NCI-H526 treated with DMSO at 0.1 percent for 48 hours (cell line): Measurements from ENCODE around the gene CST9L.

ENCODE experiments used
- DNase-seq: peaks from one replicate; lab custom pipeline; 2025; lab: John Stamatoyannopoulos, UW

CST9L gene, protein sequence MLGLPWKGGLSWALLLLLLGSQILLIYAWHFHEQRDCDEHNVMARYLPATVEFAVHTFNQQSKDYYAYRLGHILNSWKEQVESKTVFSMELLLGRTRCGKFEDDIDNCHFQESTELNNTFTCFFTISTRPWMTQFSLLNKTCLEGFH

DNA sequence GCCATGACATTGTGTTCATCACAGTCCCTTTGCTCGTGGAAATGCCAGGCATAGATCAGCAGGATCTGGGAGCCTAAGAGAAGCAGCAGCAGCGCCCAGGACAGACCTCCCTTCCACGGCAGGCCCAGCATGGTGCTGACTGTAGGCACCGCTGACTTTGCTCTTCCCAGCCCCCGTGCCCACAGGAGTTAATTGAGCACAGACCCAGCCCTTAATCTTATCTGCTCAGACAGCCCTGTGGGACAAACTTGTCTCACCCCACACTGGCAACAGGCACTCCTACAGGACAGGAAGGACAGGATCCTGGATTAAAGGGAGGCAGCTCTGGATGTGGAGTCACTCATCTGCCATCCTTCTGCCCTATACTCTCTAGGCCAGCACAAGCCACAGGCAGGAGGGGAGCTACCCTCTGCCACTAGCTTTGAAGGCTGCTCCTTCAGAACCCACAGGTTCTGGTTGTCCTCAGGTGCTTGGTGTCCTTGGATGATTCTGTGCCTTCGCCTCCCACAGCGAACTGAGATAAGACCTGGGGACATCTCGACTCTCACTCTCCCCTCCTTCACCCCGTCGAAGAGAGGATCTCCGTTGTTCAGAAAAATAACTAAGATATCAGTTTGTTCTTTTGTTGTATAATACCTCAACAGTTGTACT, at the start of gene CST9L:
TSS of gene CST9L (minus strand) at position 165 of the 651 bp plus-strand sequence. CDS start at position 131, 34 bp downstream.
- DNase-seq = no peak

DNA sequence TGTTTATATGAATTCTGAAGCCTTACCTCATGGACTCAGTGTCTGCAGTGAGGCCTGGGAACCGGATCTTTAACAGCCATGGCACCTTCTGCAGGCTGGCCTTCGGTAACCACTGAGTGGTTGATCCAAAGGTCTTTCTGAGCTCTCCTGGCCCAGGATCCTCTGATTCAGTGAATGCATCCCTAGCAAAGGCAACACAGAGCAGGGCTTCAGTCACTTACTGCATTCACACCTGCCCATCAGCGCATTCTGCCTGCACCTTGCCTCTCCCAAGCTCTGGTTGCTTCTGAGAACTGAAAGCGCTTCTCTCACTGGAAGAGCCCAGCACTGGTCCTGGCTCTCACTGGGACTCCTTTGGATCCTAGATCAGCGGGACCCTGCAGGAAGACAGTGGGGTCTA, 45.9 kb upstream of the CST9L start:
- DNase-seq = no peak

DNA sequence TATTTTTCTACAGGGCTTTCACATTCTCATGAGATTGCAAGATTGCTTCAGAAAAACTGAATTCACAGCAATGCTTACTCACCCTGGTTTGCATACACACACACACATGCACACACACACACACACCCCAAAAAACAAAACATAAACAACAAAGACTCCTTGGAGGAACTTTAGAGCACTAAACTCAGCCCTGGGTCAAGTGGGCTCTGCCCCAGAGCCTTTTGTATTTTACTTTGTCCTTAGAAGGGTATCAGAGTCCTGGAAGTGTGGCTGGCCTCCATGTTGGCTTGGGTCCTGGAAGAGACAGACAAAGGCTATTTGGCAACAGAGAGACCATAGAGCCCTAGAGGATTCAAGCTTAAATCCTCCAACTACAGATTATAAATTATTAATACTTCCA, 45.4 kb upstream of the CST9L start:
- no peak for DNase-seq

DNA sequence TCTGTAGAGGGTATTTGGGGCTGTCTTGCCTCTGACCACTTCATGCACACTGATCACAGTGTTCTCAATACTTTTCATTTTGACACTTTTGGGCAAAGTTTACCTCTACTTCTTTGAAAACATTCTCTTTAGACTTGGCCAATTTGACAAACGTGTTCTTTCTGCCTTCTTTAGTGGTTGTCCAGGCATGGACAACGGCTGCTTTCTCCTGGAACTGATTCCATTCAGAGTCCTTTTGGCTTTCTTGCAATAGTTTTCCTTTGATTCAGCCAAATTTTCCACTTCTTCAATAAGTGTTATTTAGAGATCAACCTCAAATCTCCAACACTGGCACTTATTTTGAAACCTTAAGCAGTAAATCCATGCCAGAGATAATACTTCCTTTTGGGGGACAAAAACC, 44.1 kb upstream of the CST9L start:
- no peak for DNase-seq

DNA sequence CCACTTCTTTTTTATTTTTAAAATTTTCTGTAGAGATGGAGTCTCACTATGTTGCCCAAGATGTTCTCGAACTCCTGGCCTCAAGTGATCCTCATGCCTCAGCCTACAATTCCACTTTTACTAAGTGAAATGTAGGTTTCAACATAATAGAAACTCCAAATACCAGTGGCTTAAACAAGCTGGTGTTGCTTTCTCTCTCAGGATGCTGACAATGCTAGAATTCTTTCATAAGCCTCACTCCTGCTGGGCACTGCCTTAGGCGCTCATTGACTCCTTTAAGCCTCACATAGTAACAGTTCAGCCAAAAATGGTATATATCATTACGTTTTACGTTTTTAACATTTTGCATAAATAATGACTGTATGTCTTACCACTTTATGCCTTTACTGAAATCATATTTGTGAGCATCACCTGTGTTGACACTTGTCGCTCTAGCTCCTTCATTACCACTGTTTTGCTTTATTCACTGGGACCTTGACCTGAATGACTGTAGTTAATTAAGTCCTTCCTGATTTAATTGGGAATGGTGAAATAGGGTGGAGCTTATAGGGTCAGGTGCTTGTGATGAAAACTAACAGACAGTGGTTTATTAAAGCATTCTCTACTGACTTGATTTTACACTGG, 41.3 kb upstream of the CST9L start:
- no peak for DNase-seq

DNA sequence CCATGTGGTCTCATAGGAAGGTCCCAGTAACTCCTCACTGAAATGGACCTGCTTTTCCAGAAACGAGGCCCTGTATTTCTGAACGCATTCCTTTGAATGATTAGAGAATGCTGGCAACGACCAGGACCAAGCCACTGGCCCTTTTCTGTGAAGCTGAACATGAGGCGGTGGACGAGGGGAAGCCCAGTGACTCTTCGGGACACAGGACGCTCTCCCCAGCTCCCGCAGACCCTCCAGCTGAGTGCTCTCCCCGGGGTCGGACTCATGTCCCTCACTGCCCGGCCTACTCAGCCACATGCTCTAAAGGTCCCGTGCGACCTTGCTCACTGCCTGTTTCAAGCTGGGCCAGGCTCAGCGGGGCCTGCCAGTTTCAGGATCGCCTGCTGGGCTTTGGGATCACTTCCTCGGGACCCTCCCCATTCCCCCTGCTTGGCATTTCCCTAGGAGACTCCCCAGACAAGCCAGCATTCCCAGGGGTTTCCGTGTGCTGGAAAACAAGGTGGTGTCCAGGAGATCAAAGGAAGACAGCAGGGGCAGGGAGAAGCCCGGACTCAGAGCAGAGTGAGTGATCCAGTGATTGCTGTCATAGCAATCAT, 40.1 kb upstream of the CST9L start:
- no peak for DNase-seq

DNA sequence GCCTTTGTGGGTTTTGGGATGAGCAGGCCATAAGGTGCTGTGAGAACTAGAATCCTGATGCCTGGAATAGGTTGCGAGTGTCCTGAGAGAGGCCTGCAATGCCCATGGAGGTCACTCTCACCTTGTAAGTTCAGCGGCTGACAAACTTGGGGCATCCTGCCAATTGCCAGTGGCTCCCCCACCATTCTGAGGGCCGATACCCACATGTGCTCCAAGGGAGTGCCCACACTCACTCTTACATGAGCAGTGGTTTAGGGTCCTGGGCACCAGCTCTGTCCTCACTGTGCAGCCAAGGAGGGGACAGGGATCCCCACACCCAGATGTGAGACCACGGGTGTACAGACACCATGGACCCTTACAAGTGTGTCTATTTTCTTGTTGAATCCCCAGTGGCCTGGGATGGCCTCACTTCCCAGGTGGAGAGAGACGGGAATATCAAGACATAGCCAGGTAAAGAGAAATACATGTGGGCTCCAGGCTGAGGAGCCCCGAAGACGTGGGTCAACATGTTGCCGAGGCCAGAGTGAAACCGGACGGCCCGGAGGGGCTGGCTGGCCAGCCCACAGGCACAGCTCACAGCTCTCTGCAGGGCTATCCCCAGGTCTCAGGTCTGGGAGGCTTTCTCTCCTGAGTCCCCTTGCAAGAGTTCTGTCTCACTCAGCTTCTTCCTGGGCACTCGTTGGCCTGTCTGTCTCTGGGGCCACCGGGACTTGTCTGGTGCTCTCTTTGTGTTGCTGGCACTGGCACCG, 39.4 kb upstream of the CST9L start:
- no peak for DNase-seq

DNA sequence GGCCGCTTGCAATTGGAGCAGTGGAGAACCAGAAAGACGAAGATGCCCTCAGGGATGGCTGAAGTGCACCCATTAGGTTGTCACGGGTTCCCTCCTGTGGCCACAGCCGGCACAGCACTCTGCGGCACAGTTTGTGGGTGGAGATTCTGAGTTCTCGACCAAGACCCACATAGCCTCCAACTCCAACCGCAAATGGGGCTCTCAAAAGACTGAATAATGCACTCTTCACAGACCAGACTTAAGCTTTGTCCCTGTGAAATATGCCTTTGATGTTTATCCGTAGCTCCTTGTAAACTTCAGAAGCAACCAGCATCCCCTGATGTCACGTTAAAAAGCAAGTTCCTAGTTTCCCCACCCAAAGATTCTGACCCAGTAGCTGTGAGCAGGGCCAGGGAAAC, 38.4 kb upstream of the CST9L start:
- peak; percentile 69 for DNase-seq

DNA sequence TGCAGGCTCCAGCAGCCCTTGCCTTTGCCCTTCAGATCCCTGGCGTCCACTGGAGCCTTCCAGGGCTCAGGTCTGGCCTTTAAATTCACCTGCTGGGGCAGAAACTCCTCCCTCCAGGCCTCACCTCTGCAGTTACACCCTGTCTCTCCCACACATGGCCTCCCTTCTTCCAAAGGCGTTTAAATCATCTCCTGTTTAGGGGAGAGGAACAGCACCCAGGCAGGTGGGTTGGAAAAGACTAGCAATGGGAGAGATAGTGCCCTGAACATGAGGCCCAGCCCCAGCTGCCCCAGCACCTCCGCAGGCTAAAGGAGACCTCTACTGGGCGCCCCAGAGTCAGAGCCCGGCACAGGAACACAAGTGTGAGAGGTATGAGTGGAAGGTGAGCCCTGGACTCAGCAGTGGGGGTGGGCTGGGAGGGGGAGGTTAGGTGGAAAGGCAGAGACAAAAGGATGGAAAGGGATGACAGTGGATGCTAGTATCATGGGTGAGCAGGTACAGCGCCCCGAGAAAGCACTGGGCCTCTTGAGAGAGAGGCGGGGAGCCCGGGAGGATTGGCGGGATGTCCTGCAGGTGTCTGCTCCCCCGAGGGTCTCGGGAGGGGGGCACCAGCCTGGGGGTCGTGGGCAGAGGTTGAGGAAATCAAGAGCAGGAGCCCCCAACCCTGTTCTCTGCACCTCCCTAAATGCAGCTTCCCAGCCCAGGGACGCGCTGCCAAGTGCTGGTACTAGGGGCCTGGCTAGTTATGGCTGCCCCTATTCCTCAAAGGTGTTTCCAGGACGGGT, 37.8 kb upstream of the CST9L start, which contains the start of gene CST9:
TSS of gene CST9 (minus strand) at position 51 of the 785 bp plus-strand sequence. CDS start 53 bp downstream, outside the sequence.
- DNase-seq = no peak

DNA sequence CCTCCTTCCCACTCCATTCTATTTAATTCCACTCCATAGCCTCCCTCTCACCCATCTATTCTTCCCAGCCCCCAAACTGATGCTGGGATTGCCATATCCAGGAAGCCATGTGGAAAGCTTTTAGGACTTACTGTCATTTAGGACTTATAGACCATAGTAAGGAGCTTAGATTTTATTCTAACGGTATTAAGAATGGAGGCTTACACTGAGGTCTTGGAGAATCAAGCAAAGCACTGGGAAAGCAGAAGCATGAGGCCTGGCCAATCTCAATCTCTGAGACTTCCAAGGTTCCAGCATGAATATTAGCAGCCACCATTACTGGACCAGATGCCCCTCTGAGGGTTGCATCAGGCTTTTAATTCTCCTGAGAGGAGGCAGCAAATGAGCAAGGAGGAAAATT, 36.0 kb upstream of the CST9L start:
- no peak for DNase-seq

DNA sequence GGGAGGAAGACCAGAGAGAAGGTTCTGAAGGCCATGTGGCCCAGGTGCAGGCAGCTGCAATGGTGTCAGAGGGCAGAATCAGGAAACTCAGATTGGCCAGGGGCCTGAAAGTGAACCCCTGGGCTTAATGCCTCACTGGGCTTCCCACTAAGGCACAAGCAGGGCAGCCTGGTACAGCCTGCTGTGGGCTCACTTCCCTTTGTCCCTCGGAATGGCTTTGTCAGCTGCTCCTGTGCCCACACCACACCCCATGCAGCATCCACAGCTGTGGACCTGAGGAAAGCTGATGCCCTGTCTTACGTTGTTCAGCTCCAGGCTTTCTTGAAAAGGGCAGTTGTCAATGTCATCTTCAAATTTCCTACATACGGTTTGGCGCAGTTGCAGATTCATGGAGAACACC, 35.0 kb upstream of the CST9L start:
- no peak for DNase-seq

DNA sequence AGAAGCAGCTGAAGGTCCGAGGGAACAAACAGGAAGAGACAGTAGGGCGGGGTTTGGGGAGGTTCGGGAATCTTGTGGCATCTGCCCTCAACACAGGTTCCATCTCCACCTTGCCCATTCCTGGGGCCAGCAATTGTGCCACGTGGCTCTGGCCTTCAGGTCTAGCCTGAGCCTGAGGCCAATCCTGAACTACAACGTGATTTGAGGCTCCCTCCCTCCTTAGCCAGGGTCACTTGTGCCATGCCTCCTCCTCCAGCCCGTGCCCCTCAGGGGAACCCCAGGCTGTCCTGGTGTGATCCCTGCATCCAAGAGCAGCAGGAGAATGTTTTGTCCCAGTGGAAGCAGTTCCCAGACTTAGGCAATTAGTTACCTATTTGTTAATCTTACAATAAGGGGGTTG, 34.4 kb upstream of the CST9L start:
- no peak for DNase-seq

DNA sequence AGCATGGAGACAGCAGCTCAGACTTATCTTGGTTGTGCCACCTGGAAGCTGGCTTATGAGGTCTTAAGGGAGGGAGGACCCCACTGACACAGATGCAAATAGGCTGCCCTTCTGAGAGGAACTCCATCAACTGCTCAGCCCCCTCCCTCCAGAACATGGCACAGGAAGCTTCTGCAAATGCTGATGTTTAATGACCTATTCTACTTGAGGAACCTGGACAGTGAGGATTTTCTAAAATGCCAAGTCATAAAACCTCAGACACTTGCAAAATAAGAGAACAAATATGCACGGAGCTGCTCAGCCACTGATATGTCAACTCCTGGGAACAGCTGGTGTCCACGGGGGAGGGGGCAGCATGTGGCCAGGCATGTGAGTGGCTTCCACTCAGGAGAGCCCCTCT, 34.0 kb upstream of the CST9L start:
- DNase-seq = no peak

DNA sequence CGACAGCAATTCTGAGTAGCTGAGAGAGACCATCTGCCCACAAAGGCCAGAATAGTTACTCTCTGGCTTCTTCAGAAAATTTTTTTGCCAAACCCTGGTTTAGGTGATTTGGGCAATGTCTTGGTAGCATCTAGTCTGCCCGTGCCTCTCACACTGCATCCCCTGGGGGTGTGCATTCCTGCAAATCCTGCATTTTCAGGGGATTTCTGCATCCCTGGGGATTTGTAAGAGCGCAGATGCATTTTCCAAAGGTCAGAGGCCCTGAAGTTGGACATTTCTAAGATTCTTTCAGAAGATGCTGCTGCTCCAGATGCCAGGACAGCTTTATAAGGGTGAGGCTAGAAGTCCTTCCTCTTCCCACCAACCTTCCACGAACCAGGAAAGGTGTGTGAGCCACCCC, 33.4 kb upstream of the CST9L start:
- DNase-seq = no peak

DNA sequence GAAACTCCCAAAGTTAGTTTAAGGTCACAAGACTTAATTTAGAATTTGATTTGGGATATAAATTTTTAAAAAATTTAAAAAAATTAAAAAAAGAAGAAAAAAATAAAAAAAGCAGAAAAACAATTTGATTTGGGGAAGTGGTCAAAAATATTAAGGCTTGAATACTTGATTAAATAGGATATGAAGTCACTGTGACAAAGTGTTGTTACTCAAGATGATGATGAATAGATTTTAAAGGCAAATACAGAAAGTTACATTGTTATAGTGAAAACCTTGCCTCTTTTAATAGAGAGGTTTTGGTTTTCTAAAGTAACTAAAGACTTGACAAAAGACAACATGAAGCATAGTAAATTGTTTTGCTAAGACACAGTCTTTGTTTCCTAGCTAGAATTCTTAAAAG, 30.2 kb upstream of the CST9L start:
- no peak for DNase-seq

DNA sequence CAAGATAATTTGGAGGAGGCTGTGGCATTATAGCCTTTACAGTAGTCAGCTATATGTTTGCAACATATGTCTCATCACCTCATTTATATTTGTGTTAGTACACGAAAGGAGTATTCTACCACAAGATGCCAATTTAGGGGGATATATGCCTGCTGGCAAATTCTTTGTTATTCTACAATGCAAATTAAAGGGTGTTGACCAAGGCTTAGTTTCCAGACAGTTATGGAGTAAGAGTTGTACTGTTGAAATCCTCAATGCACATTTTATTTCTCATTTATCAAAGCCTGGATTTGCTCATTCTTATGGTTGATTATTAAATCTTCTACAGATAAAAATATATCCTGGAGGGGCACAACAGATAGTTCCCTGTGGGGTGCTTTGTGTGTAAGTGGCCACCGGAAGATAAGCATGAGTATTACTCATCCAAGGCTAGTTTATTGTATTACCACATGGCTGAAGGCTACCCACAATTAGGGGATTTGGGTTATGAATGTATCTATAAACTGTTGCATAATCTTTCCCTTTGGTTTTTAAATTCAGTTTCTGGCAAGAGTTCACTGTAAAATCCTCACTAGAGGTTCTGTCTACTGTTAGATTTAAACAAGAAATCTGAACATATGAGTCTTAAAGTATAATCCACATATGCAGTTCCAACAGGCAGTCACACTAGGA, 28.4 kb upstream of the CST9L start:
- DNase-seq = no peak

DNA sequence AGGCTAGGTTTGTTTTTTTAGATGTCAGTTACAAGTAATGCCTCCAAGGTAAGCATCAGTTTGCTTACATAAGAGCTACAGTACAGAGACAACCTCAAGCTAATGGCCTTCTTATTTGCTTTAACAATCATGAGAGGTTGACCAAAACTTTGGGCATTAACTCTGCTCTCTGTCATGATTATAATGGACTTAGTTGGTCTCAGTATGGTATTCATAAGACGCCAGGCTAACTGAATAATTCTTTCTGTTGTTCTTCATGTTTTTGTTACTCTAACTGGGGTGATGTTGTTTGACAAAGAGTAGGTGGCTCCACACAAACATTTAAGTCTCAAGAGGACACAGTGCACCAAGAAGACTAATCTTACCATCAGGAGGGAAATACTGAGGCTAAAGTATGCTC, 27.7 kb upstream of the CST9L start:
- DNase-seq = no peak

DNA sequence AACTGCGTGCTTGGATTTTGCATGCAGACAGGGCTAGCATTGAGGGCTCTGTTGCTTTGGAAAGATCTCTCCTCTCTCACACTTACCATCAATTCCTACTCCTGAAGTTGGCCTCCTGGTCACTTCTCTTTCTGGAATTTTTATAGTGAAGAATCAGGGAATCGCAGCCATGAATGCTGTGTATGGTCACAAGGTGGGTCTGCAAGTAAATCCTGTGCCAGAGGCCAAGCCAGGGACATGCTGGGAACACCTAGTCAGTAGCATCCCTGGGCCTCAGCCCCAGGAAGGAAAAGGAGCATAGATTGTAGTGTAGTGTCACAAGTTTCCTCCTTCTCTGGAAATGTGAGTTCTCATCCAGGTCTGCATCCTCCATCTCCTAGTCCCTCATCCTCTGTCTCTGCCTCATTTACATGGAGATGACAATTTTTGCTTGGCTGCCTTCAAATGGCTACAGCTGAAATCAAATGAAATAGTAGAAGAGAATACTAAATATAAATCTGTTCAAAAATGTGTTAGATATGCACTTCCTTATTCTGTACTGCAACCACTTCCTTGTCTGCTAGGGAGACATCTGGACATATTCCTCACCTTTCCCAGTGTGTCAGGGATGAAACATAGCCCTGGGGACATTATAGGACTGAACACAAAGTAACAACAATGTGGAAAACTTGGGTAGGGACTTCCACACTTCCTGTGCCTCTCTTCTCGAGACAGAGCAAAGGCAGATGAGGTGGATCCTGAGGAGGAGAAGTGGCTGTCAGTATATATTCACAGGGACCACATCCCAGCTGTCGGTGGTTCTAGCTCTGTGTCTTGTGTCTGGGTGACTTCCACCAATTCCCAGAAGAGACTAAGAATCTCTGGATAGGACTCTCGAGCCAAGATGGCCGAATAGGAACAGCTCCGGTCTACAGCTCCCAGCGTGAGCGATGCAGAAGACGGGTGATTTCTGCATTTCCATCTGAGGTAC, 20.4 kb upstream of the CST9L start:
- DNase-seq = no peak

DNA sequence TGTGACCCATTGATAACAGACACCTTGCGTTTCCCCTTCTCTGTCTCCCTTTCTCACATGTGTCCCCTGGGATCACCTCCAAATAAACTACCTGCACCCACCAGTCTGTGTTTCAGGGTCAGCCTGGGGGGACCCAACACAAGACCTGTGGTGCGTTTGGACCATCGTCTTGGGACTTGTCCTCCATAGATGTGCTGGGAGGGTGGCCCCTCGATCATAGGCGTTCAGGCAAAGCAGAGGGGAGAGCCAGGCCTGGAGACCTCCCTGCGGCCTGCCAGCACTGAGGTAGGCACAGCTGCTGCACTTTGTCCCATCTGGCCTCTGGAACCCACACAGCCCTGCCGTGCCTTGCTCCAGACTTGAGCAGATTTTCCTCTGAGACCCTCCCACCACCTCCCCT, 19.3 kb upstream of the CST9L start:
- DNase-seq = no peak
